DOHH2 (cell line): ENCODE data around the gene KIAA1143.

ENCODE experiments used
- H3F3A ChIP-seq: fragments of 200-600 bp; sonication (generic), shearing (Covaris generic); 2 replicates; pipeline ENCODE4 v1.6.0; 2016; ENCODE audit warnings: antibody characterized with exemption, mild to moderate bottlenecking; ENCODE audit not compliant: control insufficient read depth, insufficient read depth
- H3K27ac ChIP-seq: fragments of 200-600 bp; sonication (generic); 2 replicates; pipeline ENCODE4 v1.5.1; 2014; ENCODE audit warnings: low read depth, mild to moderate bottlenecking, low read length, moderate library complexity
- H3K27me3 ChIP-seq: fragments of 200-600 bp; sonication (generic); 2 replicates; pipeline ENCODE4 v1.6.1; 2014; ENCODE audit warnings: mild to moderate bottlenecking, low read length, mixed read lengths; ENCODE audit not compliant: control insufficient read depth
- H3K36me3 ChIP-seq: fragments of 200-600 bp; sonication (generic); 2 replicates; pipeline ENCODE4 v1.6.1; 2014; ENCODE audit warnings: mild to moderate bottlenecking, low read length, moderate library complexity, mixed read lengths; ENCODE audit not compliant: control insufficient read depth
- H3K4me1 ChIP-seq: fragments of 200-600 bp; sonication (generic); 2 replicates; pipeline ENCODE4 v1.6.1; 2014; ENCODE audit warnings: mild to moderate bottlenecking, low read length, mixed read lengths; ENCODE audit not compliant: control insufficient read depth
- H3K4me2 ChIP-seq: fragments of 200-600 bp; sonication (generic); 2 replicates; pipeline ENCODE4 v1.6.0; 2014; ENCODE audit warnings: mild to moderate bottlenecking, low read length, moderate library complexity
- H3K4me3 ChIP-seq: fragments of 200-600 bp; sonication (generic); 2 replicates; pipeline ENCODE4 v1.5.1; 2014; ENCODE audit warnings: mild to moderate bottlenecking, low read length, mixed read lengths
- H3K79me2 ChIP-seq: fragments of 200-600 bp; sonication (generic); 2 replicates; pipeline ENCODE4 v1.6.1; 2014; ENCODE audit warnings: mild to moderate bottlenecking, low read length, mixed read lengths; ENCODE audit not compliant: control insufficient read depth
- H3K9me2 ChIP-seq: fragments of 200-600 bp; sonication (generic); replicated peaks from 2 replicates; pipeline ENCODE4 v1.6.1; 2014; ENCODE audit warnings: mild to moderate bottlenecking, low read length, mixed read lengths; ENCODE audit not compliant: control insufficient read depth
- H3K9me3 ChIP-seq: fragments of 200-600 bp; sonication (generic); 2 replicates; pipeline ENCODE4 v1.6.1; 2014; ENCODE audit warnings: antibody characterized with exemption, low read length, mixed read lengths; ENCODE audit not compliant: control insufficient read depth, insufficient read depth
- H4K20me1 ChIP-seq: fragments of 200-600 bp; sonication (generic); 2 replicates; pipeline ENCODE4 v1.6.0; 2014; ENCODE audit warnings: low read depth, mild to moderate bottlenecking, antibody characterized with exemption, low read length, moderate library complexity; ENCODE audit not compliant: control insufficient read depth, insufficient read depth
- CTCF ChIP-seq: fragments of 200-600 bp; sonication (generic); IDR thresholded peaks from one replicate; pipeline ENCODE4 v1.5.1; 2014; ENCODE audit warnings: antibody characterized with exemption, mild to moderate bottlenecking, low read depth, low read length; ENCODE audit not compliant: poor library complexity, severe bottlenecking
- EZH2phosphoT487 ChIP-seq: fragments of 200-600 bp; sonication (generic); IDR thresholded peaks from 2 replicates; pipeline ENCODE4 v1.6.1; 2017; ENCODE audit warnings: borderline replicate concordance, mild to moderate bottlenecking, antibody characterized with exemption, low read length, moderate library complexity, mixed read lengths

Gene KIAA1143

DNA sequence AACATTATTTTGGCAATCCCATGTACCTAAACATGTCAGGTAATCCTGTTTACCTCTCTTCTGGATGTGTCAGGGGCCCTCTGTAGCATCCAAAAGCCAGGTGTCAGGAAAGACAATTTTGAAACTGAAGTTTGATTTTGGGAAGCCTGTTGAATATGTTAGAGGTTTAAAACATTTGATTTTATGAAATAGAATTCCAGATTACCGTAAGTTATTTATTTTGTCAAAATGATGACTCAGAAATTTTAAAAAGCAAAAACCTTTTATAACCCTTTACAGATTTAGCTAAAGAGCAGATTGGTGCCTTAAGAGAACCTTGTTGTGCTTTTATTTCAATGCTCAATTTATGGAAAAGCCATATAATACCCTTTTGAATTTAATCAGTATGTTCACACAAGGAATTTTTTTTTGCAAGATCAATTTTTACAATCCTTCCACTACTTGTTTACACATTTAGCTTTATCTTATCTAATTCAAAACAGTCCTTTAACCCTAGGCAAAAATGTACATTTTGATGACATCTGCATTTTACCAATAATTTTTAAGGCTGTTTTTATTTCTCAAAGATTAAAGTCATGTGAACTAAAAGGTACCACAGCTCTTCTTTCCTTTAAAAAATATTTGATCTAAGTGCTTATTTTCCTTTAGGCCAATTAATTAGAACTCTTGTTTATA lies 10.1 kb upstream of the KIAA1143 start:
- Histone ChIP-seq H3K79me2 (peaks cover 73% of the 10 kb centered on the region), H3K9me3 (peaks cover 28% of the 10 kb centered on the region), H3K27me3 (no peaks in the 10 kb centered on the region), H3K4me2 (no peak overlapping the region), H3K9me2 (no peaks in the 10 kb centered on the region), H4K20me1 (no peaks in the 10 kb centered on the region), H3K4me1 (no peaks in the 10 kb centered on the region), H3F3A (no peaks in the 10 kb centered on the region), H3K27ac (no peak overlapping the region), H3K36me3 (peaks cover 80% of the 10 kb centered on the region), H3K4me3 (no peak overlapping the region)
- TF ChIP-seq CTCF (no peak), EZH2phosphoT487 (no peak)

GRCh38 chr3:44764248-44764647 lies 2.8 kb upstream of the KIAA1143 start:
- no peaks in the 10 kb centered on the region for H3K9me2 ChIP-seq
- peaks cover 11% of the 10 kb centered on the region for H3K4me1 ChIP-seq
- no peaks in the 10 kb centered on the region for H4K20me1 ChIP-seq
- TF ChIP-seq EZH2phosphoT487 (no peak), CTCF (no peak)
- H3K36me3 ChIP-seq, result peaks cover 68% of the 10 kb centered on the region
- peaks cover 94% of the 10 kb centered on the region for H3K79me2 ChIP-seq
- H3K27me3 ChIP-seq, result no peaks in the 10 kb centered on the region
- H3K4me2 ChIP-seq, result no peak overlapping the region
- peaks cover 18% of the 10 kb centered on the region for H3K9me3 ChIP-seq
- no peak overlapping the region for H3K27ac ChIP-seq
- no peaks in the 10 kb centered on the region for H3F3A ChIP-seq
- H3K4me3 ChIP-seq, result no peak overlapping the region

DNA sequence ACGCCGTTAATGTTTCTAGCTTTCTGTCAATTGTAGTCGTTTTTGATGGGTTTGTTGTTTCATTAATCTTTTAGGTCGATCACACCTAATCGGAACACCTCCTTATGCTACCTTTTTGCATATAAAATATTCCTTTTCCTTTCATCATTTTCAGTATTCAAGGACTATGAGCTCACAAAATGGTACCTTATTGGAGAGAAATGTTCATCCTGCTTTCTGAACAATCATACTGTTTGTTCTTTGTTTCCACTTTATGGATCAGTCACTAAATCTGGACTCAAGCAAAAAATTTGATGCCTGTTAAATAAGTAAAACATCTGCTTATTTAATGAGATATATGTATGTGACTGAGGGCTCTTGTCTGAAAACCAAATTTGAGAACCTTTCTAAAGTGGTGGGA lies 1.3 kb upstream of the KIAA1143 start:
- H3K79me2 ChIP-seq, result peaks cover 94% of the 10 kb centered on the region
- TF ChIP-seq EZH2phosphoT487, result no peak
- TF ChIP-seq CTCF, result no peak
- H3K4me3 ChIP-seq, result peak overlapping the region; percentile 94
- H3F3A ChIP-seq, result no peaks in the 10 kb centered on the region
- peak overlapping the region; percentile 83 for H3K4me2 ChIP-seq
- H3K9me2 ChIP-seq, result no peaks in the 10 kb centered on the region
- H4K20me1 ChIP-seq, result no peaks in the 10 kb centered on the region
- peaks cover 73% of the 10 kb centered on the region for H3K36me3 ChIP-seq
- H3K27me3 ChIP-seq, result no peaks in the 10 kb centered on the region
- H3K4me1 ChIP-seq, result peaks cover 11% of the 10 kb centered on the region
- H3K27ac ChIP-seq, result no peak overlapping the region
- H3K9me3 ChIP-seq, result peaks cover 20% of the 10 kb centered on the region
